Psoas muscle (tissue), 8 donors: ENCODE data around the gene MARCHF10. TPM values are rescaled to one million over a fixed set of nuclear protein-coding genes. Genes with fewer than 3 reads are reported as not detected.

Experiments
- ATAC-seq, 4 donors: fragments of 200-7000 bp; cut with Tn5 transposase; one replicate each; pipeline ENCODE4 v1.9.1; 2020; ENCODE audit warnings: moderate library complexity in 3 of 4, mild to moderate bottlenecking in 2 of 4
- DNase-seq, 2 donors: peaks; one replicate each; pipeline ENCODE4 v3.0.0-alpha.2; 2020
- H3K27ac ChIP-seq: fragments of 200-600 bp; one replicate; pipeline ENCODE4 v1.8.0; 2022
- H3K27me3 ChIP-seq, 3 donors: fragments of 200-600 bp in 1 of 3; one replicate each; pipeline versions ENCODE4 v1.6.1 to v1.8.0; 2013 to 2022; ENCODE audit warnings: low read length in 2 of 3, mild to moderate bottlenecking in 2 of 3, moderate library complexity in 1 of 3; ENCODE audit not compliant: insufficient read depth in 3 of 3
- H3K36me3 ChIP-seq, 2 donors: fragments of 200-600 bp in 1 of 2; one replicate each; pipeline versions ENCODE4 v1.6.1 to v1.8.0; 2013 to 2022; ENCODE audit warnings: low read depth in 1 of 2, mild to moderate bottlenecking in 1 of 2, moderate library complexity in 1 of 2; ENCODE audit not compliant: insufficient read depth in 1 of 2
- H3K4me1 ChIP-seq: fragments of 200-600 bp; one replicate; pipeline ENCODE4 v1.8.0; 2022
- H3K4me3 ChIP-seq: fragments of 200-600 bp; one replicate; pipeline ENCODE4 v1.8.0; 2022; ENCODE audit warnings: mild to moderate bottlenecking
- H3K9me3 ChIP-seq: fragments of 200-600 bp; one replicate; pipeline ENCODE4 v1.8.0; 2022
- CTCF ChIP-seq: fragments of 200-600 bp; IDR thresholded peaks from one replicate; pipeline ENCODE4 v1.8.0; 2022; ENCODE audit warnings: antibody characterized with exemption
- WGBS, 3 donors: extraction: QIAGEN DNeasy Blood & Tissue Kit; methylation state at CpG; one replicate each; pipeline versions ENCODE4 v1.1.6 to v1.1.7; 2013; 5-methylcytosine and 5-hydroxymethylcytosine counted together
- intact Hi-C, 2 donors: fragments of 100-400 bp; cut with DNase I; formaldehyde crosslinking; loops; one replicate each; pipeline versions ENCODE4 v1.11.0 to v1.14.2; 2022
- polyA plus RNA-seq, 3 donors: library from polyadenylated mRNA; stranded (reverse); fragments of 200-250 nt; gene quantifications; one replicate each; pipeline ENCODE4 v1.2.3, GENCODE V29; 2013
- total RNA-seq, 4 donors: library from RNA; stranded (reverse); fragmentation: NEBNext Ultra II Directional in 2 of 4; extraction: Animal tissue kit (Norgen Biotek cat#: 25700) in 2 of 4; gene quantifications; one replicate each; pipeline versions ENCODE4 v1.2.1 to v1.2.4, GENCODE V29; 2021 to 2023
- donor health status: healthy with polysubstance abuse.
- donor health status: DM: no; HTN: no; CAD: no; lungs with moderate emphysema.
- donor health status: Bipolar disorder and iron deficiency.
- donor health status: healthy.
- donor health status: DM: yes; HTN: yes; CAD: no.
- donor health status: DM: no; HTN: no; CAD: no.
- donor health status: DM: no; HTN: no; CAD: no.
- donor health status: DM: yes; HTN: yes; CAD: no.

The MARCHF10 gene
- total and polyA plus RNA-seq, 7 donors, result 0.01 TPM; not detected in 6

GRCh38 chr17:62675701-62676100, 132.4 kb downstream of the MARCHF10 start:
- Histone ChIP-seq H3K4me1 (no peaks in the 10 kb centered on the region), H3K36me3 (no peaks in the 10 kb centered on the region), H3K9me3 (no peaks in the 10 kb centered on the region), H3K27me3 (no peaks in the 10 kb centered on the region), H3K27ac (no peak overlapping the region), H3K4me3 (no peak overlapping the region)
- no peak for TF ChIP-seq CTCF
- ATAC-seq (peak in 1 of 4 donors; percentile 22), DNase-seq (no peak)
- WGBS, 3 donors, result 60 to 74% (median 68%) methylated on average over 4 of the region's 4 CpGs
- intact Hi-C loops, result no loop called here

- no peak overlapping the region for H3K27ac ChIP-seq
- 30 to 42% (median 32%) methylated on average over 12 of the region's 12 CpGs for WGBS, 3 donors
- H3K36me3 ChIP-seq, result no peaks in the 10 kb centered on the region
- TF ChIP-seq CTCF, result no peak
- H3K27me3 ChIP-seq, result no peaks in the 10 kb centered on the region
- H3K4me3 ChIP-seq, result no peak overlapping the region
- peak; percentile 65 to 84 for DNase-seq
- ATAC-seq, result peak in 3 of 4 donors; percentile 39 to 72 (median 40)
- H3K4me1 ChIP-seq, result no peaks in the 10 kb centered on the region
- H3K9me3 ChIP-seq, result no peaks in the 10 kb centered on the region
- intact Hi-C loops, result no loop called here
These were observed 132.9 kb downstream of the MARCHF10 start for GRCh38 chr17:62675260-62675659.

- intact Hi-C loops, result no loop called here
- Histone ChIP-seq H3K27ac (no peak overlapping the region), H3K4me1 (no peaks in the 10 kb centered on the region), H3K27me3 (no peaks in the 10 kb centered on the region), H3K36me3 (no peaks in the 10 kb centered on the region), H3K4me3 (no peak overlapping the region), H3K9me3 (no peaks in the 10 kb centered on the region)
- 41 to 66% (median 49%) methylated on average over 3 of the region's 3 CpGs for WGBS, 3 donors
- ATAC-seq, result peak in 1 of 4 donors; percentile 30
- DNase-seq, result no peak
- TF ChIP-seq CTCF, result no peak
These were observed 133.3 kb downstream of the MARCHF10 start for GRCh38 chr17:62674841-62675240.

GRCh38 chr17:62674363-62674739, 133.8 kb downstream of the MARCHF10 start:
- intact Hi-C loops, result no loop called here
- Histone ChIP-seq H3K36me3 (no peaks in the 10 kb centered on the region), H3K4me3 (no peak overlapping the region), H3K4me1 (no peaks in the 10 kb centered on the region), H3K27me3 (no peaks in the 10 kb centered on the region), H3K27ac (no peak overlapping the region), H3K9me3 (no peaks in the 10 kb centered on the region)
- no peak for TF ChIP-seq CTCF
- DNase-seq, result no peak
- no peak for ATAC-seq
- 61 to 79% (median 62%) methylated on average over 5 to 6 of the region's 6 CpGs for WGBS, 3 donors

GRCh38 chr17:62673614-62674362, 134.3 kb downstream of the MARCHF10 start:
- H3K36me3 ChIP-seq, result no peaks in the 10 kb centered on the region
- WGBS, 3 donors, result 76 to 85% (median 76%) methylated on average over 20 of the region's 20 CpGs

More at GRCh38 chr17:62673614-62674362, 134.3 kb downstream of the MARCHF10 start:
- no peak for TF ChIP-seq CTCF
- ATAC-seq, result no peak
- H3K4me3 ChIP-seq, result no peak overlapping the region
- peak in 1 of 2 donors; percentile 49 for DNase-seq
- no peak overlapping the region for H3K27ac ChIP-seq
- intact Hi-C loops, result no loop called here
- H3K4me1 ChIP-seq, result no peaks in the 10 kb centered on the region
- H3K27me3 ChIP-seq, result no peaks in the 10 kb centered on the region
- H3K9me3 ChIP-seq, result no peaks in the 10 kb centered on the region
